Measurements from ENCODE around the gene SHISA7. TPM values are rescaled to one million over a fixed set of nuclear protein-coding genes. Genes with fewer than 3 reads are reported as not detected.

Gene SHISA7
- polyA plus RNA-seq, 1 of the 3 experiments (the other 2 are of a cell fraction), result 0.02 TPM

- no peaks in the 10 kb centered on the region for H3K9me2 ChIP-seq
- H3K9me3 ChIP-seq, result no peaks in the 10 kb centered on the region
- no peak overlapping the region for H3K9ac ChIP-seq
- TF ChIP-seq RCOR1 (IDR thresholded peaks at IDR 0.05; ENCODE audit: low read length) (no peak), TCF12 (IDR thresholded peaks at IDR 0.05) (no peak), TAF1 (IDR thresholded peaks at IDR 0.05; ENCODE audit: borderline replicate concordance, low read depth, low read length) (no peak), EP300 (IDR thresholded peaks at IDR 0.05; ENCODE audit: borderline replicate concordance in 1 of 2, low read depth in 1 of 2, low read length in 1 of 2) (no peak), MEF2A (IDR thresholded peaks at IDR 0.05; ENCODE audit: borderline replicate concordance, low read depth) (no peak), MXI1 (IDR thresholded peaks at IDR 0.05; ENCODE audit: low read depth, low read length) (no peak), JUND (IDR thresholded peaks at IDR 0.05) (no peak), SMC3 (IDR thresholded peaks at IDR 0.05; ENCODE audit: low read depth, low read length) (no peak), CHD2 (IDR thresholded peaks at IDR 0.05; ENCODE audit: low read length, partially characterized antibody) (no peak), USF1 (IDR thresholded peaks at IDR 0.05; ENCODE audit: borderline replicate concordance, low read depth) (no peak), FOXM1 (IDR thresholded peaks at IDR 0.05; ENCODE audit: low read depth) (no peak), CTCF (IDR thresholded peaks at IDR 0.05) (no peak), NRF1 (IDR thresholded peaks at IDR 0.05; ENCODE audit: low read depth, low read length) (no peak), MAX (IDR thresholded peaks at IDR 0.05; ENCODE audit: low read depth) (no peak), RXRA (IDR thresholded peaks at IDR 0.05; ENCODE audit: borderline replicate concordance, low read depth) (no peak), USF2 (IDR thresholded peaks at IDR 0.05; ENCODE audit: borderline replicate concordance, low read depth, low read length) (no peak)
- no peak overlapping the region for H3K27ac ChIP-seq (ENCODE audit: low read depth in 2 of 2, low read length in 1 of 2)
- no peak overlapping the region for H3K4me2 ChIP-seq
- H3K79me2 ChIP-seq (ENCODE audit: insufficient read depth), result no peaks in the 10 kb centered on the region
- no peaks in the 10 kb centered on the region for H3K36me3 ChIP-seq (replicated peaks in 1 of 2; ENCODE audit: control insufficient read depth in 1 of 2, insufficient read depth in 2 of 2, low read length in 1 of 2)
- H3K4me1 ChIP-seq (ENCODE audit: control insufficient read depth in 1 of 2, insufficient read depth in 2 of 2, low read depth in 1 of 2, low read length in 1 of 2), result peaks cover 0 to 6% of the 10 kb centered on the region in 2 experiments; a peak in 1 of 4 replicates
- H3K27me3 ChIP-seq (ENCODE audit: insufficient read depth), result peaks cover 51% of the 10 kb centered on the region
- ChIA-PET POLR2A (no interaction called here), CTCF (interaction anchor here (0.6 to 2.3 kb wide), 6 partner anchors 22 to 63 kb away, joined by 3 to 9 read pairs (median 4); no protein-coding TSS in a partner anchor)
- no peak overlapping the region; a peak in 1 of 4 replicates for H3K4me3 ChIP-seq (ENCODE audit: low read depth in 2 of 2, low read length in 1 of 2)
- no peaks in the 10 kb centered on the region for H3F3A ChIP-seq (replicated peaks; ENCODE audit: insufficient read depth)
- DNase-seq, result no peak
- H2AFZ ChIP-seq (ENCODE audit: low read depth), result no peak overlapping the region
- H4K20me1 ChIP-seq (ENCODE audit: insufficient read depth), result no peaks in the 10 kb centered on the region
- 39% methylated on average over 21 of the region's 21 CpGs for WGBS (ENCODE audit: low lambda C conversion rate)
Measured at GRCh38 chr19:55441319-55441691, 1.8 kb downstream of the SHISA7 start.
